ENCODE measurements around the gene EID2. TPM values are rescaled to one million over a fixed set of nuclear protein-coding genes. Genes with fewer than 3 reads are reported as not detected.

The EID2 gene
- total RNA-seq, 1 donor from 2014 or later, result 16.4 TPM

GRCh38 chr19:39502640-39503417 lies 37.1 kb downstream of the EID2 start:
- no peak for DNase-seq (ENCODE audit: low read depth)

DNA sequence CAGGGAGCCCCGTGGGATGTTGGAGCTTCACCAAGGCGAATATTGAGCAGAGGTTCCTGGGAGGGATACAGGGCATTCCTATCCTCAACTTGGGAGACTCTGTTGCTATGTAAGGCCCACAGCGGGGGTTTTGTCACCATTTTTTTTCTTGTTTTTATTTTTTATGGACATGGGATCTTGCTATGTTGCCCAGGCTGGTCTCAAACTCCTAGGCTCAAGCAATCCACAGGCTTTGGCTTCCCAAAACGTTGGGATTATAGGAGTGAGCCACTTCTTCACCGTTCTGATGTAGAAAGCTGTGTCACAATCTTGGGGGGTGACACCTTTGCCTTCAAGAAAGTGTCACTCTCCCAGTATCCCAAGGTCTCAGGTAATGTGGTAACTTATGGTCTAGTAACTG lies 38.6 kb downstream of the EID2 start:
- DNase-seq (ENCODE audit: low read depth), result no peak

DNA sequence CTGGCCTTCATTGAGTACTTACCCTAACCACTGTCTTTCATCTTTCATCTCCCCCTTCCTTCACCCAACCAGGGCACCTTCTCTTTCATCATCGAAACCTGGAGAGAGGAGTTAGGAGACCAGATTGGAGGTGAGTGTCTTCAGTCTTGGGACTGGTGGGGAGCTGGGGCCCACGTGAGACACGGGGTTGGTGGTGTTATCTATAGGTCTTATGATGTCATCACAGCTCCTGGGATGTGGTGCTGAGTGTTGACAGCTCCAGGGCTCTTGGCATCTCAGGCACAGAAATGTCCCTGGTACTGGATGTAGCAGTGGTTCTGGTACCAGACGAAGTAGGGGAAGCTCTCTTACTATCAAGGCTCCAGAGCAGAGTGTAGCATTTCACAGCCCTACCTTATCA lies 39.4 kb downstream of the EID2 start:
- DNase-seq (ENCODE audit: low read depth), result no peak

DNA sequence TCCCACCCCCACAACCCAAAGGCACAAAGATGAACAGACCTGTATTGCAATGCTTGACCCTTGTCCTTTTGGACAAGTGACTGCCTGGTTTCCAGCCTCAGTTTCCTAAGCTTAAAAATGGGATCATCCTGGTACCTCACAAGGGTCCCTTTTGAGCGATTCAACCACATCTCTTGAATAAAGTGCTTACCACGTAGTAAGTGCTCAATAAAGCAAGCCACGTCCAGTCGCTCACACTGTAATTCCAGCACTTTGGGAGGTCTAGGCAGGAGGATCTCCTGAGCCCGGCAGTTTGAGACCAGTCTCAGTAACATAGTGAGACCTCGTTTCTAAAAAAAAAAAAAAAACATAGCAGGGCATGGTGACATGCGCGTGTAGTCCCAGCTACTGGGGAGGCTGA lies 40.0 kb downstream of the EID2 start:
- no peak for DNase-seq (ENCODE audit: low read depth)

- DNase-seq (ENCODE audit: low read depth), result no peak
Observed at GRCh38 chr19:39498798-39499642, 40.9 kb downstream of the EID2 start, which contains the start of gene DLL3. DLL3 (plus strand) TSS chr19:39498947; CDS start chr19:39498975, 28 bp downstream.

GRCh38 chr19:39497996-39498797 lies 41.8 kb downstream of the EID2 start:
- DNase-seq (ENCODE audit: low read depth), result no peak

- no peak for DNase-seq (ENCODE audit: low read depth)
Observed at GRCh38 chr19:39497701-39497995, 42.3 kb downstream of the EID2 start.

GRCh38 chr19:39496063-39496462 lies 43.9 kb downstream of the EID2 start:
- DNase-seq (ENCODE audit: low read depth), result no peak

DNA sequence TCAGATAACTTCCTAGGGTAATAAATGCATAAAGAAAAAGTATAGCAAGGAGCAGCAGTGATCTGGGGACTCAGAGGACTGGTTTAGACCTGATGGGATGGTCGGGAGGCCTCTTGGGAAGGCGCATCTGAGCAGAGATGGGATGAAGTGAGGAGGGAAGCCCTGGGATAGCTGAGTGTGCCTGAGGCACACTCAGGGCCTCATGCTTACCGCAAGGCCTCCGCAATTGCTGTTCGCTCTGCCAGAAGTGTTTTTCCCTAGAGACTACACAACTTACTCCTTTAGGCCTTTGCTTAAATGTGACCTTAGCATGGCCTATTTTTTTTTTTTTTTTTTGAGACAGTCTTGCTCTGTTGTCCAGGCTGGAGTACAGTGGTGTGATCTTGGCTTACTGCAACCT lies 45.3 kb downstream of the EID2 start:
- DNase-seq (ENCODE audit: low read depth), result no peak

DNA sequence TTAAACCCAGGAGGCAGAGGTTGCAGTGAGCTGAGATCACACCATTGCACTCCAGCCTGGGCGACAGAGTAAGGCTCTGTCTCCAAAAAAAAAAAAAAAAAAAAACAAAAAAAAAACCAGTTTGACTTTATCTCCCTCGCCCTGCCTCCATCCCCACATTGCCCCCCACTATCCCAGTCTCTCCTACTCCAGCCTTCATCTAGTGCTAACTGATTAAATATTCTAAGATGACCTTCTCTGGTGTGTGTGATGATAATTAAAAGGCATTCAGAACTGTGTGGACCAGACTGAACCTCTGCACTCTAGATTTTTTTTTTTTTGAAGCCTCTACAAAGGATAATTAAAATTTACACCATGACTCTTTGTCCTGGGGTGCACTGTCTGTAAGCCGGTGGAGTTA lies 47.2 kb downstream of the EID2 start:
- DNase-seq (ENCODE audit: low read depth), result no peak

DNA sequence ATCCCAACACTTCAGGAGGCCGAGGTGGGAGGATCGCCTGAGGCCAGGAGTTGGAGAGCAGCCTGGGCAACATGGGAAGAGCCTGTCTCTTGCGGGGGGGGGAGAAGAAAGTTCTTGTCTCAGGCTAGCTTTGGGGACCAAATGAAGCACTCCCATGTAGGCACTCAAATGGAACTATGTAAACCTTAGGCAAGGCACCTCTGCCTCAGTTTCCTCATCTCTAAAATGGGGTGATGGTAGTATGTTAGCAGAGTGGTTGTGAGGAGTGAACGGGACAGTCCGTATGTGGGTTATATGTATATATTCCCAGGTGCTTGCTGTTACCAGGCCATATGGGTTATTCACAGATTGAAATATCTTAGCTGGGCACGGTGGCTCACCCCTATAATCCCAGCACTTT lies 47.7 kb downstream of the EID2 start:
- no peak for DNase-seq (ENCODE audit: low read depth)

DNA sequence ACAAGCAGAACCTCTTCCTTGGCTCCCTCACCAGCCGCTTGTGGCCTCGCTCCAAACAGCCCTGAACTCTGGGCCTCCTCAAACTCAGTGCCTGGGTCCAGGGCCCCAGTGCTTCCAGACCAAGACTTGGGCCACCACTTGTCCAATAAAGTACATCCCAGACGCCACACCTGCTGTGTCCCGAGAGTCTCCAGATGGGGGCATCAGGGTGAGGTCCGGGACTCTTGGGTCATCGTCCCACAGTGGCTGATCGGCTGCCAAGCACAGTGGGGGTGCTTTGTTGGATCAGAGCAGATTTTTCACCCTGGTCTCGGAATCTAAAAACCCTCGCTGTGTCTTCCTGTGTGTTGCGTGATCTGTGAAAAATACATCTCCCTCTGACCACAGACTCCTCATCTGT lies 50.2 kb downstream of the EID2 start:
- DNase-seq (ENCODE audit: low read depth), result no peak

Other genes with a start within 250 kb of the EID2 start
- gene IFNL1, start 243.8 kb downstream of the EID2 start, total RNA-seq, result not detected in 2 replicates
- gene LRFN1, start 219.3 kb downstream of the EID2 start, total RNA-seq, result 0.05 and 0.13 TPM in 2 replicates
- not detected in 2 replicates for gene GMFG, start 204.1 kb downstream of the EID2 start, total RNA-seq
- 110 and 138 TPM in 2 replicates for gene SAMD4B, start 197.7 kb downstream of the EID2 start, total RNA-seq
- gene PAF1, start 149.1 kb downstream of the EID2 start, total RNA-seq, result 37.0 and 39.1 TPM in 2 replicates
- 28.1 and 29.3 TPM in 2 replicates for gene MED29, start 148.8 kb downstream of the EID2 start, total RNA-seq
- gene ZFP36, start 133.3 kb downstream of the EID2 start, total RNA-seq, result 6.8 and 7.3 TPM in 2 replicates
- 14.3 and 20.6 TPM in 2 replicates for gene PLEKHG2, start 127.5 kb downstream of the EID2 start, total RNA-seq
- gene RPS16, start 104.2 kb downstream of the EID2 start, total RNA-seq, result 129 and 130 TPM in 2 replicates
- 107 and 124 TPM in 2 replicates for gene SUPT5H, start 94.6 kb downstream of the EID2 start, total RNA-seq
- 65.1 and 71.1 TPM in 2 replicates for gene TIMM50, start 59.3 kb downstream of the EID2 start, total RNA-seq
- gene DLL3, start 41.2 kb downstream of the EID2 start, total RNA-seq, result 0.42 and 0.51 TPM in 2 replicates
- gene SELENOV, start 25.0 kb downstream of the EID2 start, total RNA-seq, result not detected in 2 replicates
- 2.9 and 3.3 TPM in 2 replicates for gene EID2B, start 7.3 kb downstream of the EID2 start, total RNA-seq
- gene LGALS13, start 62.4 kb upstream of the EID2 start, total RNA-seq, result not detected in 2 replicates
- gene LGALS16, start 115.8 kb upstream of the EID2 start, total RNA-seq, result not detected in 2 replicates
- not detected in 2 replicates for gene LGALS14, start 164.3 kb upstream of the EID2 start, total RNA-seq
- not detected in 2 replicates for gene CLC, start 197.9 kb upstream of the EID2 start, total RNA-seq
- gene LEUTX, start 238.7 kb upstream of the EID2 start, total RNA-seq, result not detected in 2 replicates

Data from myocyte (in vitro differentiated cells).